Loucy (cell line): Measurements from ENCODE around the gene NTN1.

Experiments
- H2AFZ ChIP-seq: fragments of 200-600 bp; sonication (generic); 2 replicates; pipeline ENCODE4 v1.6.0; 2016; ENCODE audit warnings: antibody characterized with exemption, mild to moderate bottlenecking, low read length, moderate library complexity
- H3F3A ChIP-seq: fragments of 200-600 bp; 2 replicates; pipeline ENCODE4 v1.6.0; 2016; ENCODE audit warnings: antibody characterized with exemption, low read depth, mild to moderate bottlenecking
- H3K27me3 ChIP-seq: fragments of 200-600 bp; sonication (generic); 2 replicates; pipeline ENCODE4 v1.6.1; 2014; ENCODE audit warnings: low read length, mild to moderate bottlenecking; ENCODE audit not compliant: insufficient read depth, poor library complexity, severe bottlenecking
- H3K36me3 ChIP-seq: fragments of 200-600 bp; sonication (generic); 2 replicates; pipeline ENCODE4 v1.6.1; 2016; ENCODE audit warnings: low read length; ENCODE audit not compliant: insufficient read depth
- H3K4me1 ChIP-seq: fragments of 200-600 bp; sonication (generic); 2 replicates; pipeline ENCODE4 v1.5.1; 2014; ENCODE audit warnings: low read length, mild to moderate bottlenecking; ENCODE audit not compliant: insufficient read depth, poor library complexity, severe bottlenecking
- H3K4me2 ChIP-seq: fragments of 200-600 bp; sonication (generic); 2 replicates; pipeline ENCODE4 v1.6.0; 2014; ENCODE audit warnings: antibody characterized with exemption, low read length, low read depth, mild to moderate bottlenecking; ENCODE audit not compliant: poor library complexity, severe bottlenecking
- H3K4me3 ChIP-seq: fragments of 200-600 bp; sonication (generic); 2 replicates; pipeline ENCODE4 v1.5.1; 2014; ENCODE audit warnings: low read length, mild to moderate bottlenecking, mixed read lengths; ENCODE audit not compliant: poor library complexity, severe bottlenecking
- H3K79me2 ChIP-seq: fragments of 200-600 bp; sonication (generic); 2 replicates; pipeline ENCODE4 v1.6.1; 2014; ENCODE audit warnings: low read length; ENCODE audit not compliant: insufficient read depth
- H3K9ac ChIP-seq: fragments of 200-600 bp; sonication (generic); 2 replicates; pipeline ENCODE4 v1.6.0; 2014; ENCODE audit warnings: mild to moderate bottlenecking, low read depth, low read length, moderate library complexity; ENCODE audit not compliant: poor library complexity, severe bottlenecking
- H3K9me2 ChIP-seq: fragments of 200-600 bp; sonication (generic); replicated peaks from 2 replicates; pipeline ENCODE4 v1.6.1; 2016; ENCODE audit warnings: low read depth, low read length, mixed read lengths
- H3K9me3 ChIP-seq: fragments of 200-600 bp; sonication (generic); 2 replicates; pipeline ENCODE4 v1.6.1; 2014; ENCODE audit warnings: mild to moderate bottlenecking, antibody characterized with exemption, low read length, low read depth; ENCODE audit not compliant: insufficient read depth
- H4K20me1 ChIP-seq: fragments of 200-600 bp; sonication (generic); 2 replicates; pipeline ENCODE4 v1.6.0; 2014; ENCODE audit warnings: antibody characterized with exemption, low read length, mild to moderate bottlenecking; ENCODE audit not compliant: insufficient read depth, poor library complexity, severe bottlenecking
- CTCF ChIP-seq: fragments of 200-600 bp; sonication (generic); conservative IDR thresholded peaks from 2 replicates; pipeline ENCODE4 v1.5.1; 2014; ENCODE audit warnings: mild to moderate bottlenecking, antibody characterized with exemption, low read length
- EZH2phosphoT487 ChIP-seq: fragments of 200-600 bp; IDR thresholded peaks from 2 replicates; pipeline ENCODE4 v1.6.1; 2018; ENCODE audit warnings: antibody characterized with exemption, mild to moderate bottlenecking, moderate library complexity, borderline replicate concordance

The NTN1 gene

DNA sequence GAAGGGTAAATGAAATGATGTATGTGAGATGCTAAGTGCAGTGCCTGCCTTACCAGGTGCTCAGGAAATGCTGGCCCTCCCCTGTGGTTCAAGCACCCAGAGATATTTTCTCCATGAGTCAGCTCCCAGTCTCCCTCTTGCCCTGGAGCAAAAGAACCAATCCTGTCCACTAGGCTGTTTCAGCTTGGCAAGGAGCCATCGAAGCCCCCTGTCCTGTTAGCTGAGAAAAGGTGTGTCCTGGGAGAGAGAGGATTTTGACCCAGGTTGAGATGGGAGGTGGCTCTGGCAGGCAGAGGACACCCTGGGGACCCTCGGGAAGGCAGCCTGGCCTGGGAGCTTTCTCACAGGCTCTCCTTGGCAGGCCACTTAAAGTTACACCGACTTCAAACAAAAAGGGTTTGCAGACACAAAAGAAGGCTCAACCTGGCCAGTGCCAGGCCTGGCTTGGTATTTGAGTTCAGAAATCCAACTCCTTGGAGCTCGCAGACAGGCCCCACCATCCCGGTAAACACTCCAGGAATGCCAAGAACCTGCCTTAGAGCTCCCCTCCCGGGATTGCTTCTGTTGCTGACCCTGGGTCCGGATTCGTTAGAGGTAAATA is 29.6 kb downstream of the NTN1 start:
- Histone ChIP-seq H3K79me2 (no peaks in the 10 kb centered on the region), H3K9me2 (no peaks in the 10 kb centered on the region), H3K9me3 (no peaks in the 10 kb centered on the region; the same call in 1 of the 2 replicates), H3K4me1 (no peaks in the 10 kb centered on the region), H3K4me3 (no peak overlapping the region), H3K27me3 (no peaks in the 10 kb centered on the region), H3F3A (no peaks in the 10 kb centered on the region), H2AFZ (no peak overlapping the region), H4K20me1 (no peaks in the 10 kb centered on the region), H3K9ac (no peak overlapping the region), H3K4me2 (no peak overlapping the region), H3K36me3 (no peaks in the 10 kb centered on the region)
- TF ChIP-seq EZH2phosphoT487, result no peak
- TF ChIP-seq CTCF, result no peak

- Histone ChIP-seq H3K27me3 (no peaks in the 10 kb centered on the region), H3K36me3 (no peaks in the 10 kb centered on the region), H2AFZ (no peak overlapping the region), H3K4me1 (no peaks in the 10 kb centered on the region), H3K4me3 (no peak overlapping the region), H3K9me3 (no peaks in the 10 kb centered on the region; the same call in 1 of the 2 replicates), H3F3A (no peaks in the 10 kb centered on the region), H3K9me2 (no peaks in the 10 kb centered on the region), H3K79me2 (no peaks in the 10 kb centered on the region), H4K20me1 (no peaks in the 10 kb centered on the region), H3K9ac (no peak overlapping the region), H3K4me2 (no peak overlapping the region)
- TF ChIP-seq CTCF (no peak), EZH2phosphoT487 (no peak)
These were observed 30.3 kb downstream of the NTN1 start for GRCh38 chr17:9051561-9051960.

GRCh38 chr17:9052921-9053320 is 31.6 kb downstream of the NTN1 start:
- H3K4me2 ChIP-seq, result no peak overlapping the region
- H3K36me3 ChIP-seq, result no peaks in the 10 kb centered on the region
- no peaks in the 10 kb centered on the region for H3K4me1 ChIP-seq
- TF ChIP-seq CTCF (no peak), EZH2phosphoT487 (no peak)
- no peaks in the 10 kb centered on the region for H3K9me2 ChIP-seq
- no peaks in the 10 kb centered on the region for H4K20me1 ChIP-seq
- H3K27me3 ChIP-seq, result no peaks in the 10 kb centered on the region
- H3F3A ChIP-seq, result no peaks in the 10 kb centered on the region
- H3K9me3 ChIP-seq, result no peaks in the 10 kb centered on the region; the same call in 1 of the 2 replicates
- H3K4me3 ChIP-seq, result no peak overlapping the region
- H3K79me2 ChIP-seq, result no peaks in the 10 kb centered on the region
- H2AFZ ChIP-seq, result no peak overlapping the region
- H3K9ac ChIP-seq, result no peak overlapping the region
